Activated T-cell treated with anti-CD3 and anti-CD28 coated beads, Interleukin-2, amount 50 U/mL, for 24 hours (primary cell): ENCODE measurements around the gene ULK4.
"Not testable (repeated sequence)": the region's sequence is repeated elsewhere in the genome, so short reads cannot be mapped to it uniquely, and the experiment has no call there.

Experiments
- DNase-seq: peaks from one replicate; pipeline ENCODE4 v3.0.0-alpha.2; 2020
- H3K27ac Mint-ChIP-seq: 2 replicates; pipeline ENCODE4 v1.8.0; 2020; ENCODE audit warnings: mild to moderate bottlenecking, mixed read lengths
- H3K27me3 Mint-ChIP-seq: 2 replicates; pipeline ENCODE4 v1.8.0; 2020; ENCODE audit warnings: mixed read lengths
- H3K36me3 Mint-ChIP-seq: 2 replicates; pipeline ENCODE4 v1.8.0; 2020; ENCODE audit warnings: low read depth, mixed read lengths
- H3K4me1 Mint-ChIP-seq: 2 replicates; pipeline ENCODE4 v1.8.0; 2020; ENCODE audit warnings: low read depth, mixed read lengths
- H3K4me3 Mint-ChIP-seq: 2 replicates; pipeline ENCODE4 v1.8.0; 2020; ENCODE audit warnings: mild to moderate bottlenecking, moderate library complexity, mixed read lengths
- H3K9me3 Mint-ChIP-seq: 2 replicates; pipeline ENCODE4 v1.8.0; 2020; ENCODE audit warnings: mixed read lengths

The ULK4 gene

DNA sequence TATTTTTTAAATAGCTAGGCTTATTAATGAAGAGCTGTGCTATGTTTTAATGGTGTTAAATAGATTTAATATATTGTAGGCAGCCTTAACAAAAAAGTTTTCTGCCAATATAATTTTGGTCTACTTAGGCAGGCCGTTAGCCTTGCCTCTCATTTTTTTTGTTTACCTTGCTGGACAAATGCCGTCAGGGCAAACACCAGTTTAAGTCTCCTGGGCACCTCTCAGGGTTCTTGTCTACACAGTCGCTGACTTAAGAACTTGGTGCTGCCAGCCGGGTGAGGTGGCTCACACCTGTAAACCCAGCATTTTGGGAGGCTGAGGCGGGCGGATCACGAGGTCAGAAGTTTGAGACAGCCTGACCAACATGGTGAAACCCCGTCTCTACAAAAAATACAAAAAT is 153.3 kb downstream of the ULK4 start:
- no peak overlapping the region for H3K4me3 Mint-ChIP-seq
- H3K27me3 Mint-ChIP-seq: no peaks in the 10 kb centered on the region
- no peak overlapping the region for H3K27ac Mint-ChIP-seq
- peaks cover 6% of the 10 kb centered on the region for H3K9me3 Mint-ChIP-seq
- DNase-seq: no peak
- peaks cover 27% of the 10 kb centered on the region for H3K36me3 Mint-ChIP-seq
- H3K4me1 Mint-ChIP-seq: no peaks in the 10 kb centered on the region

DNA sequence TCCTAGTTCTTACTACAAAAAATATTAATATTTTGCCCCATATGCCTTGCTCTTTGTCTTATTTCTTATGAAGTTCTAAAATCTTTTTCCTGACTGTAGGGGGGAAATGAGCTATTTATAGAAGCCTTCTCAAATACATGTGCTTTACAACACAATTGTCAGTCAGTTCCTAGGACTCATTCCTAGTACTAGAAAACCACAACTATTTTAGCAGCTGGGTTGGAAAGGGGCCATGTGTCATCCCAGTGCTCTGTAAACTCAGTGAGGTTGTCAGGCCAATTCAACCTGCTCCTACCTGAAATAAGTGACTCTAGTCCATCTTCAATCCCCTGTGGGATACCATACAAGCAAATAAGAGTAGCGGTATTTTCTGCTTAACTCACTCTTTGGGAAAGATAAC is 153.8 kb downstream of the ULK4 start:
- H3K27me3 Mint-ChIP-seq: no peaks in the 10 kb centered on the region
- no peak for DNase-seq
- no peak overlapping the region for H3K27ac Mint-ChIP-seq
- no peaks in the 10 kb centered on the region for H3K4me1 Mint-ChIP-seq
- H3K4me3 Mint-ChIP-seq: no peak overlapping the region
- H3K9me3 Mint-ChIP-seq: peaks cover 6% of the 10 kb centered on the region
- H3K36me3 Mint-ChIP-seq: peaks cover 27% of the 10 kb centered on the region

DNA sequence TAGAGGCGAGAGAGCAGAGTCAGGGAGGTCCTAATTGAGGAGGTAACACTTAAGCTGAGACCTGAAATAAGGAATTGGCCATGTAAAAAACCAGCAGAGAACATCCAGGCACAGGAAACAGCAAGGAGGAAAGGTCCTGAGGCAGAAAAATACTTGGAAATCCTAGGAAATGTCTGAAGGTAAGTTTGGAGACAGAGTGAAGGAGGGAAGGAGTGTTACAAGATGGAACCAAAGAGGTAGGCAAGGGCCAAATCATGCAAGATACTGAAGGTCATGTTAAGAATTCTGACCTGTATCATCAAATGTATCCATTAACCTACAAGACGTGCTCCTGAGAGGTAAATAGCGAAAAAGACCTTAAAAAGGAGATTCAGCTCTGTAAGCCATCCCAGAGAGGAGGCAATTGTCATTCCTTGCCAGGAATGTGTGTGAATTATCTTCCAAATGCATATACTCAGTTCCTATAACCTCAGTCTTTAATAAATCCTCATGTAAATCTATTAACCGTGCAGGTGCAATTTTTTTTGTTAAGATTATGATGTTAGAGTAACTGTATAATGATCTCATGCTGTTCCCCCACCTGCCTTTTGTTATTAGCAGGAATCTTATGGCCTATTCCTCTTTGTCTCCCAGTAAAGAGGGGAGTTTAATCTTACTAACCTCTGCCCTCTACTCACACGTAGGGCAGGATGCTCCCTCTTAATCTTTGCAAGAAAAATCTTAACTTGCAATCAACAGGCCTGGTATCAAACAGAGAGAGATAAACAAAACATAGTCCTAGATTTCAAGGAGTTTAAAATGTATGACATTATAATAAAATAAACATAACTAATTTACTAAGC is 166.9 kb downstream of the ULK4 start:
- no peaks in the 10 kb centered on the region for H3K36me3 Mint-ChIP-seq
- no peaks in the 10 kb centered on the region for H3K4me1 Mint-ChIP-seq
- no peak for DNase-seq
- H3K4me3 Mint-ChIP-seq: no peak overlapping the region
- no peaks in the 10 kb centered on the region for H3K9me3 Mint-ChIP-seq
- H3K27ac Mint-ChIP-seq: no peak overlapping the region
- H3K27me3 Mint-ChIP-seq: no peaks in the 10 kb centered on the region

DNA sequence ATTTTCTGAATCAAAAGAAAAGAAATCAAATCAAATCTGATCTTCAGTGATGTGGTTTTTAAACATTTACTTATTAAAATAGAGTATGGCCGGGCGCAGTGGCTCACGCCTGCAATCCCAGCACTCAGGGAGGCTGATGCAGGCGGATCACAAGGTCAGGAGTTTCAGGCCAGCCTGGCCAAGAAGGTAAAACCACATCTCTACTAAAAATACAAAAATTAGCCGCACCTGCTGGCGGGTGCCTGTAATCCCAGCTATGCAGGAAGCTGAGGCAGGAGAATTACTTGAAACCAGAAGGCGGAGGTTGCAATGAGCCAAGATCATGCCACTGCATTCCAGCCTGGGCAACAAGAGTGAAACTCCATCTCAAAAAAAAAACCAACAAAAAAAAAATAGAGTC is 169.1 kb downstream of the ULK4 start:
- Mint-ChIP-seq H3K4me3 (no peak overlapping the region), H3K27me3 (no peaks in the 10 kb centered on the region), H3K9me3 (no peaks in the 10 kb centered on the region), H3K4me1 (no peaks in the 10 kb centered on the region), H3K36me3 (peaks cover 7% of the 10 kb centered on the region), H3K27ac (no peak overlapping the region)
- DNase-seq: no peak

DNA sequence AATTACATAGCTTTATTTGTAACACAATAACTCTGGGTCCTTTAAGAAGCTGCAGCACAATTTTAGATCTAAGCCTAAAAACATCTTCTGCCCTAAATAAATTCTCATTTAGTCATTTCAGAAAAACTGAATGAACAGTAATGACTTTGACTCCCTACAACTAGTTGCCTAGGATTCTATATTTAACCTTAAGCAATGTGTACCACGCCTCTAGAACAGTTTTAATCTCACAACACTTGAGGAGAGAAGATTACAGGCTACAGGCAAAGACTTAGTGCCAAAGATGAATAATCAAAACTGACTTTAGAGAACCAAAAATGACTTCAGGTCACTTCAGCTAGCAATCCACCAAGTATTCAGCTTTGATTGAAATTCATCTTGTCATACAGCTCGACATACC is 192.8 kb downstream of the ULK4 start:
- no peak overlapping the region for H3K4me3 Mint-ChIP-seq
- no peak overlapping the region for H3K27ac Mint-ChIP-seq
- no peaks in the 10 kb centered on the region for H3K4me1 Mint-ChIP-seq
- DNase-seq: no peak
- peaks cover 20% of the 10 kb centered on the region for H3K36me3 Mint-ChIP-seq
- H3K9me3 Mint-ChIP-seq: peaks cover 11% of the 10 kb centered on the region
- H3K27me3 Mint-ChIP-seq: no peaks in the 10 kb centered on the region

DNA sequence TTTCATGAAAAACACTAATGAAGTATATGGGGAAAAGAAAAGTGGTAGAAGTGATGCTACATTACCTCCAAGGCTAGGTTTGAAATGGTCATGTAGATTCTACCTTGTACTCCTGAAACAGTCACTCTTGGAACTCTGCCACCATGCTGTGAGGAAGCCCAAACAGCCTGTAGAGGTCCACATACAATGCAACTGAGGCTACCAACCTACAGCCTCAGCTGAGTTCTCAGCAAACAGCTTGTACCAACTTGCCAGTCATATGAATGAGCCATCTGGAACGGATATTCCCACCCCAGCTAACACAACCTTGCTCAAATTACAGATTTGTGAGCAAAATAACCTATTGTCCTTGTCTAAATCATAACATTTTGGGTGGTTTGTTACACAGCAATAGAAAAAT is 193.5 kb downstream of the ULK4 start:
- Mint-ChIP-seq H3K9me3 (peaks cover 11% of the 10 kb centered on the region), H3K36me3 (peaks cover 20% of the 10 kb centered on the region), H3K4me3 (no peak overlapping the region), H3K27me3 (no peaks in the 10 kb centered on the region), H3K27ac (no peak overlapping the region), H3K4me1 (no peaks in the 10 kb centered on the region)
- no peak for DNase-seq

DNA sequence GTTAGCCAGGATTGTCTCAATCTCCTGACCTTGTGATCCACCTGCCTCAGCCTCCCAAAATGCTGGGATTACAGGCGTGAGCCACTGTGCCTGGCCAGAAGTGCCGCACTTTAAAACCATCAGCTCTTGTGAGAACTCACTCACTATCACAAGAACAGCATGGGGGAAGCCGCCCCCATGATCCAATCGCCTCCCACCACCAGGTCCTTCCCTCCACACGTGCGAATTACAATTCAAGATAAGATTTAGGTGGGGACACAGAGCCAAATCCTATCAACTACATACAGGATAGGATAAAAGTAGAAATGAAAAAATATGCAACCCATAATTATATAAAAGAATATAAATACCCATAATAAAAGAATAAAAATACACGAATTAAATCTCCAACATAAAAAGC is 199.0 kb downstream of the ULK4 start:
- peaks cover 15% of the 10 kb centered on the region for H3K36me3 Mint-ChIP-seq
- H3K27me3 Mint-ChIP-seq, H3K4me1 Mint-ChIP-seq, H3K27ac Mint-ChIP-seq, H3K4me3 Mint-ChIP-seq, H3K9me3 Mint-ChIP-seq, DNase-seq: not testable (repeated sequence)

DNA sequence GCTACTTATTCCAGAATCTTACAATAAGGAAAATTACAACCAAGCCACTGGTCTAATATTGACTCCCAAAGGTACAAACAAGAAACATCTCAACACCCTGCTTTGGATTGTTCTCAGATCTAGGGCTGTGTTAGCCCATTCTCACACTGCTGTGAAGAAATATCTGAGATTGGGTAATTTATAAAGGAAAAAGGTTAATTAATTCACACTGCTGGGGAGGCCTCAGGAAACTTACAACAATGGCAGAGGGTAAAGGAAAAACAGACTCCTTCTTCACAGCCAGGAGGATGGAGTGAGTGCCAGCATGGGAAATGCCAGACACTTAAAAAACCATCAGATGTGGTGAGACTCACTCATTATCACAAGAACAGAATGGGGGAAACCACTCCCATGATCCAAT is 208.3 kb downstream of the ULK4 start:
- H3K27me3 Mint-ChIP-seq: no peaks in the 10 kb centered on the region

DNA sequence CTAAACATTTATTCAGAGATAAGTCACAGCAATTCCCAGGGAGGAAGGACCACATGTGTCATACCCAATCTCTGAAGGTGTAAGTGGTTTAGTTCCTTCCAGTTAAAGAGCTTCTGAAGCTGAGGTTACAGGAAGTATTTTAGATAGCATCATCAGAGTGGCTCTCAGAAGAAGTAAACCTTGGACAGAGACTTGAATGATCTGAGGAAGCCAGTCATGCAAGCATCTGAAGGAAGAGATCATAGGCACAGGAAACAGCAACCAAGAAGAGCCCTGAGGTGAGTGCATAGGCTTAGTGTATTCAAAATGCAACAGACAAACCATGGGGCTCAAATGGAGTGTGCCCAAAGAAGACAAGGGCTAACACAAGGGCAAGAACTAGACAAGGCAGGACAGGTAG is 210.3 kb downstream of the ULK4 start:
- Mint-ChIP-seq H3K27me3 (no peaks in the 10 kb centered on the region), H3K36me3 (peaks cover 13% of the 10 kb centered on the region), H3K4me3 (no peak overlapping the region), H3K4me1 (peaks cover 14% of the 10 kb centered on the region), H3K27ac (peak overlapping the region; percentile 0), H3K9me3 (no peaks in the 10 kb centered on the region)
- no peak for DNase-seq

More for the DNA sequence above, 208.3 kb downstream of the ULK4 start:
- no peak for DNase-seq
- H3K9me3 Mint-ChIP-seq: no peaks in the 10 kb centered on the region
- H3K27ac Mint-ChIP-seq: no peak overlapping the region
- H3K36me3 Mint-ChIP-seq: peaks cover 16% of the 10 kb centered on the region
- H3K4me1 Mint-ChIP-seq: peaks cover 14% of the 10 kb centered on the region
- H3K4me3 Mint-ChIP-seq: no peak overlapping the region

DNA sequence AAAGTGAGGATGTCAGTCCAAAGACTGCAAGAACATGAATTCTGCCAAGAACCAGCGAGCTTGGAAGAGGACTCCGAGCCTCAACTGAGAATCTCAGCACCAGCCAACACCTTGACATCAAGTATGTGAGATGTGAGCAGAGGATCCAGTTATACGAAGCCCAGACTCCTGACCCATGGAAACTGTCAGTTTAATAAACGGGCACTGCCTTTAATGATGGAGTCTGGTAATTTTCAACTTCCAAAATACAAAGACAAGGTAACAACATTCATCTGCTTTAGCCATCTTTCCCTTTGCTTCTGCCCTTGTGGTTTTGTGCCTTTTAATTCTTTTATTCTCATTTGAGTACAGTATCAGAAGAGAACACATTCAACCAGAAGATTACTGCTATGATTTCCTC is 211.9 kb downstream of the ULK4 start:
- Mint-ChIP-seq H3K36me3 (peaks cover 13% of the 10 kb centered on the region), H3K27ac (no peak overlapping the region), H3K4me3 (no peak overlapping the region), H3K4me1 (peaks cover 14% of the 10 kb centered on the region), H3K9me3 (no peaks in the 10 kb centered on the region), H3K27me3 (no peaks in the 10 kb centered on the region)
- DNase-seq: no peak

DNA sequence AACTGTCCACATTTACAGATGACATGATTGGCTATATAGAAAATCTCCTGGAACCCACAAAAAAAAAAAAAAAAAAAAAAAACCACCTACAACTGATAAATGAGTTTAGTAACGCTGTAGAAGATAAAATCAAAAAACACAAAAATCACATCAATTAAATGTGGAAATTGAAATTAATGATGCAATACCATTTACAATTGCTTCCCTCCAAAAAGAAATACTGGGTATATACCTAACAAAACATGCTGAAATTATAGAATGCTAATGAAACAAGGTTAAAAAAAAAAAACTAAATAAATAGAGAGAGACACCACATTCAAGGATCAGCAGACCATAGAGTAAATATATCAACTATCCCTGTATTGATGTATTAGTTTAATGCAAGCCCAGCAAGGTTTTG is 215.7 kb downstream of the ULK4 start:
- H3K9me3 Mint-ChIP-seq: no peaks in the 10 kb centered on the region
- no peak for DNase-seq
- no peaks in the 10 kb centered on the region for H3K27me3 Mint-ChIP-seq
- peaks cover 1% of the 10 kb centered on the region for H3K4me1 Mint-ChIP-seq
- peaks cover 3% of the 10 kb centered on the region for H3K36me3 Mint-ChIP-seq
- H3K4me3 Mint-ChIP-seq: no peak overlapping the region
- no peak overlapping the region for H3K27ac Mint-ChIP-seq

DNA sequence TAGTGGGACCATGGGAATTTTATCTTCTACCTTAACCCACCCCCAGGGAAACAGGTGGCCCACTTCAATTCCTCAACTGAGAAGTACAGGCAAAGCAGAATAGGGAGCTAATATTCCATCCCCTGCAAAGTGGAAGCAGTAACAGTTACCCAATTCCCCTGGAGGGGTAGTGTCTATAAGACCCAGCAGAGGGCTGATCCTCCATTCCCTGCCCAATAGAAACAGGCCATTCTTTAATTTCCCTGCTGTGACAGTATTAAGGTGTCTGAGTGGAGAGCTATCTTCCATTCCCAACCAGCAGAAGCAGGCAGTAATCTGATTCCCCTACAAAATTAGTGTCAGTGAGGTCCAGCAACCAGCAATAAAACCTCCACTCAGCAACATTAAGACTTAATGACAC is 219.8 kb downstream of the ULK4 start:
- H3K27me3 Mint-ChIP-seq: no peaks in the 10 kb centered on the region
- peaks cover 19% of the 10 kb centered on the region for H3K36me3 Mint-ChIP-seq
- H3K9me3 Mint-ChIP-seq: peaks cover 5% of the 10 kb centered on the region
- no peak for DNase-seq
- H3K4me1 Mint-ChIP-seq: no peaks in the 10 kb centered on the region
- no peak overlapping the region for H3K4me3 Mint-ChIP-seq
- H3K27ac Mint-ChIP-seq: no peak overlapping the region

DNA sequence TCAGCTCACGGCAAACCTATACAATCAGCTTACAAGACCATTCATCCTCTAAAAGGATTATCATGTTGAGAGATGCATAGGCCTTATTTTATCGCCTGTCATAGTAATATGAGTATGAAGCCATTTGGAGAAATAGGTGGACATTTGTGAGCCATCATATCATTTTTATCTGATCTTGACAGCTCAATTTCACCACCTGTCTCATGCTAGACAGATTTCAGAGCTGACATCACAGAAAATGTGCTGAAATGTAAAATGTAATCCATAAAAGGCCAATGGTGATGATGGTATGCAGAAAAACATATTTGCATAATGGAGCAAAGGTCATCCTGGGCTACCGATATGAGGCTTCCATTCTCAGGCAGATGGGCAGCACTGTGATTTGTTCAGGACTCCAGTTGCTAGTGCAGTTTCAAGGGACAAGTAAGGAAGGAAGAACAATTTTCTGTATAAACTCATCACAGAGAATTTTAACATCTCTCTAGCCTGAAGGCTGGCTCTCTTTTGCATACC is 221.5 kb downstream of the ULK4 start:
- DNase-seq: no peak
- Mint-ChIP-seq H3K27ac (no peak overlapping the region), H3K4me1 (no peaks in the 10 kb centered on the region), H3K27me3 (no peaks in the 10 kb centered on the region), H3K4me3 (no peak overlapping the region), H3K9me3 (peaks cover 5% of the 10 kb centered on the region), H3K36me3 (peaks cover 22% of the 10 kb centered on the region)

DNA sequence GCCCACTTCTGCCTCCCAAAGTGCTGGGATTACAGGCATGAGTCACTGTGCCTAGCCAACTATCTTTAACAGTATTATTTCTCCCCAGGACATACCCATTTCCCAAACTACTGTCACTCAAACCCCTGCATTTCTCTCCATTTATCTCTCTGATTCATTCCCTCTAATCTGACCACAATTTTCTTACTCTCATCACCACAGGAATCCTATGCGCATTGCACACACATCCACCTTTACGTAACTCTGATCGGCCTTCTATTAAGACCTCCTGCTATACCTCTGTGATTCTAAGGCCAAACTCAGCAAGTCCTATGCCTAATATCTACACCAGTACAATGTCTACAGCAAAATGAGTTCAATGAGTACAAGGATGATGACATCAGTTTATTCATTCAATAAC is 235.0 kb downstream of the ULK4 start:
- no peak overlapping the region for H3K4me3 Mint-ChIP-seq
- H3K27ac Mint-ChIP-seq: no peak overlapping the region
- no peaks in the 10 kb centered on the region for H3K27me3 Mint-ChIP-seq
- no peak for DNase-seq
- no peaks in the 10 kb centered on the region for H3K4me1 Mint-ChIP-seq
- H3K9me3 Mint-ChIP-seq: peaks cover 10% of the 10 kb centered on the region
- H3K36me3 Mint-ChIP-seq: peaks cover 17% of the 10 kb centered on the region

DNA sequence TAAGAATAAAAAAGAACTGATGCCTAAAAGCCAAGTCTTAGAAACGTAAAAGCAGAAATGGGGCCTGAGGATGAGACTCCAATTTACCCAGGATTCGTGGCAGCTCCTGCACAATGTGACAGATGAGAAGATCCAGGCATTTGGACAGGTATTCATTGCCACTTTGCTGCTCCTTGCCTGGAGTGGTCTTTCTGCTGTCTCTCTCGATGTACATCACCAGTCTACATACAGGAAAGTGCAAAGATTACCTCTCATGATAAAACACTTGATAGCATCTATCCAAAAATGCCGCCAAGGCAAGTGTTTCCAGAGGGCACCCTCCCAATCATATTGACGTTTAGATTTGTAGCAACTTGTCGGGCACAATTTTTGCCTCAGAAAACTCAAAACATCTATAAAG is 244.3 kb downstream of the ULK4 start:
- H3K36me3 Mint-ChIP-seq: peaks cover 3% of the 10 kb centered on the region
- DNase-seq: no peak
- no peaks in the 10 kb centered on the region for H3K9me3 Mint-ChIP-seq
- no peak overlapping the region for H3K4me3 Mint-ChIP-seq
- H3K4me1 Mint-ChIP-seq: peaks cover 3% of the 10 kb centered on the region
- no peak overlapping the region for H3K27ac Mint-ChIP-seq
- no peaks in the 10 kb centered on the region for H3K27me3 Mint-ChIP-seq
